Measurements from ENCODE around the gene SPATA33. TPM values are rescaled to one million over a fixed set of nuclear protein-coding genes. Genes with fewer than 3 reads are reported as not detected.

Gene SPATA33
- total RNA-seq, 1 donor = 3.3 TPM

GRCh38 chr16:89642574-89642973, 15.1 kb upstream of the SPATA33 start:
- H3K79me2 ChIP-seq (ENCODE audit: insufficient read depth, low read length) = peaks cover 10% of the 10 kb centered on the region
- peaks cover 7% of the 10 kb centered on the region for H4K20me1 ChIP-seq (ENCODE audit: insufficient read depth, low read length)
- no peaks in the 10 kb centered on the region for H3K9me3 ChIP-seq (ENCODE audit: low read depth, low read length)
- no peaks in the 10 kb centered on the region for H3K27me3 ChIP-seq (ENCODE audit: insufficient read depth, low read length)
- H3K27ac ChIP-seq (ENCODE audit: low read depth, low read length) = no peak overlapping the region
- peak; percentile 58 for DNase-seq (ENCODE audit: insufficient read length, low spot score, missing footprints)
- peaks cover 22% of the 10 kb centered on the region for H3K36me3 ChIP-seq (ENCODE audit: insufficient read depth, low read length)
- H3K4me1 ChIP-seq (ENCODE audit: insufficient read depth, low read length) = peaks cover 7% of the 10 kb centered on the region
- no peak overlapping the region for H3K4me3 ChIP-seq (ENCODE audit: insufficient read depth, low read length)
- TF ChIP-seq CTCF (IDR thresholded peaks at IDR 0.05; ENCODE audit: extremely low read depth, low read depth, low read length) = no peak
- H3K4me2 ChIP-seq (ENCODE audit: insufficient read depth, low read length) = no peak overlapping the region
- no peak overlapping the region for H2AFZ ChIP-seq (ENCODE audit: low read length)

GRCh38 chr16:89643769-89644300, 13.8 kb upstream of the SPATA33 start:
- Histone ChIP-seq H3K79me2 (ENCODE audit: insufficient read depth, low read length) (peaks cover 10% of the 10 kb centered on the region), H3K9me3 (ENCODE audit: low read depth, low read length) (no peaks in the 10 kb centered on the region), H3K36me3 (ENCODE audit: insufficient read depth, low read length) (peaks cover 22% of the 10 kb centered on the region), H3K27ac (ENCODE audit: low read depth, low read length) (no peak overlapping the region), H3K4me2 (ENCODE audit: insufficient read depth, low read length) (no peak overlapping the region), H3K4me3 (ENCODE audit: insufficient read depth, low read length) (no peak overlapping the region), H3K27me3 (ENCODE audit: insufficient read depth, low read length) (no peaks in the 10 kb centered on the region), H4K20me1 (ENCODE audit: insufficient read depth, low read length) (peaks cover 7% of the 10 kb centered on the region), H3K4me1 (ENCODE audit: insufficient read depth, low read length) (peaks cover 7% of the 10 kb centered on the region), H2AFZ (ENCODE audit: low read length) (no peak overlapping the region)
- DNase-seq (ENCODE audit: insufficient read length, low spot score, missing footprints) = peak; percentile 75
- no peak for TF ChIP-seq CTCF (IDR thresholded peaks at IDR 0.05; ENCODE audit: extremely low read depth, low read depth, low read length)

- peaks cover 10% of the 10 kb centered on the region for H3K79me2 ChIP-seq (ENCODE audit: insufficient read depth, low read length)
- no peak for TF ChIP-seq CTCF (IDR thresholded peaks at IDR 0.05; ENCODE audit: extremely low read depth, low read depth, low read length)
- no peak overlapping the region for H3K4me2 ChIP-seq (ENCODE audit: insufficient read depth, low read length)
- H3K9me3 ChIP-seq (ENCODE audit: low read depth, low read length) = no peaks in the 10 kb centered on the region
- peaks cover 22% of the 10 kb centered on the region for H3K36me3 ChIP-seq (ENCODE audit: insufficient read depth, low read length)
- H2AFZ ChIP-seq (ENCODE audit: low read length) = no peak overlapping the region
- H3K4me1 ChIP-seq (ENCODE audit: insufficient read depth, low read length) = peaks cover 7% of the 10 kb centered on the region
- peaks cover 7% of the 10 kb centered on the region for H4K20me1 ChIP-seq (ENCODE audit: insufficient read depth, low read length)
- no peak overlapping the region for H3K4me3 ChIP-seq (ENCODE audit: insufficient read depth, low read length)
- no peak overlapping the region for H3K27ac ChIP-seq (ENCODE audit: low read depth, low read length)
- DNase-seq (ENCODE audit: insufficient read length, low spot score, missing footprints) = peak; percentile 61
- no peaks in the 10 kb centered on the region for H3K27me3 ChIP-seq (ENCODE audit: insufficient read depth, low read length)
Measured at GRCh38 chr16:89645122-89645521, 12.5 kb upstream of the SPATA33 start.

GRCh38 chr16:89646270-89646669, 11.4 kb upstream of the SPATA33 start:
- DNase-seq (ENCODE audit: insufficient read length, low spot score, missing footprints) = peak; percentile 62
- H3K9me3 ChIP-seq (ENCODE audit: low read depth, low read length) = no peaks in the 10 kb centered on the region
- no peak overlapping the region for H3K27ac ChIP-seq (ENCODE audit: low read depth, low read length)

More at GRCh38 chr16:89646270-89646669, 11.4 kb upstream of the SPATA33 start:
- H3K79me2 ChIP-seq (ENCODE audit: insufficient read depth, low read length) = peaks cover 11% of the 10 kb centered on the region
- no peak overlapping the region for H3K4me3 ChIP-seq (ENCODE audit: insufficient read depth, low read length)
- no peak overlapping the region for H2AFZ ChIP-seq (ENCODE audit: low read length)
- no peak for TF ChIP-seq CTCF (IDR thresholded peaks at IDR 0.05; ENCODE audit: extremely low read depth, low read depth, low read length)
- H4K20me1 ChIP-seq (ENCODE audit: insufficient read depth, low read length) = peaks cover 12% of the 10 kb centered on the region
- H3K27me3 ChIP-seq (ENCODE audit: insufficient read depth, low read length) = no peaks in the 10 kb centered on the region
- no peak overlapping the region for H3K4me2 ChIP-seq (ENCODE audit: insufficient read depth, low read length)
- no peaks in the 10 kb centered on the region for H3K4me1 ChIP-seq (ENCODE audit: insufficient read depth, low read length)
- peaks cover 25% of the 10 kb centered on the region for H3K36me3 ChIP-seq (ENCODE audit: insufficient read depth, low read length)

Data from osteoblast (primary cell).